Right atrium auricular region (tissue), 2 donors: ENCODE results near the gene ARHGEF11. TPM values are rescaled to one million over a fixed set of nuclear protein-coding genes. Genes with fewer than 3 reads are reported as not detected.

ENCODE experiments used
- DNase-seq: peaks from one replicate; pipeline ENCODE4 v3.0.0-alpha.2; 2019; ENCODE audit warnings: low spot score
- H3K27ac ChIP-seq, 2 donors: fragments of 200-600 bp; sonication (generic); 1 replicate in 1 of 2; 2 replicates in 1 of 2; pipeline ENCODE4 v1.5.1; 2016 to 2019
- H3K27me3 ChIP-seq, 2 donors: fragments of 200-600 bp; sonication (generic); one replicate each; pipeline versions ENCODE4 v1.5.1 to v1.6.0; 2017 to 2019
- H3K36me3 ChIP-seq: fragments of 200-600 bp; sonication (generic); one replicate; pipeline ENCODE4 v1.5.1; 2016
- H3K4me1 ChIP-seq, 2 donors: fragments of 200-600 bp; sonication (generic); one replicate each; pipeline versions ENCODE4 v1.5.1 to v1.6.0; 2017 to 2019
- H3K4me3 ChIP-seq, 2 donors: fragments of 200-600 bp; sonication (generic); 1 replicate in 1 of 2; 2 replicates in 1 of 2; pipeline ENCODE4 v1.5.1; 2017 to 2019; ENCODE audit warnings: mild to moderate bottlenecking in 1 of 2, moderate library complexity in 1 of 2
- H3K9me3 ChIP-seq, 2 donors: fragments of 200-600 bp; sonication (generic); one replicate each; pipeline ENCODE4 v1.5.1; 2019
- CTCF ChIP-seq, 2 donors: fragments of 200-600 bp; sonication (generic); IDR thresholded peaks; one replicate each; pipeline ENCODE4 v1.5.1; 2019; ENCODE audit warnings: antibody characterized with exemption in 2 of 2
- total RNA-seq, 2 donors: library from RNA; depleted of rRNA; stranded (reverse); fragments of >200 nt; gene quantifications; one replicate each; pipeline ENCODE4 v1.1.0, GENCODE V29; 2016

ARHGEF11 gene
- total RNA-seq, 2 donors from 2014 or later = 26.6 to 33.5 TPM

GRCh38 chr1:156948708-156949107 is 96.8 kb downstream of the ARHGEF11 start:
- Histone ChIP-seq H3K9me3 (no peaks in the 10 kb centered on the region), H3K27me3 (no peaks in the 10 kb centered on the region), H3K27ac (no peak overlapping the region), H3K4me3 (no peak overlapping the region), H3K4me1 (no peaks in the 10 kb centered on the region), H3K36me3 (peaks cover 82% of the 10 kb centered on the region)
- no peak for TF ChIP-seq CTCF (IDR thresholded peaks at IDR 0.05)
- no peak for DNase-seq

DNA sequence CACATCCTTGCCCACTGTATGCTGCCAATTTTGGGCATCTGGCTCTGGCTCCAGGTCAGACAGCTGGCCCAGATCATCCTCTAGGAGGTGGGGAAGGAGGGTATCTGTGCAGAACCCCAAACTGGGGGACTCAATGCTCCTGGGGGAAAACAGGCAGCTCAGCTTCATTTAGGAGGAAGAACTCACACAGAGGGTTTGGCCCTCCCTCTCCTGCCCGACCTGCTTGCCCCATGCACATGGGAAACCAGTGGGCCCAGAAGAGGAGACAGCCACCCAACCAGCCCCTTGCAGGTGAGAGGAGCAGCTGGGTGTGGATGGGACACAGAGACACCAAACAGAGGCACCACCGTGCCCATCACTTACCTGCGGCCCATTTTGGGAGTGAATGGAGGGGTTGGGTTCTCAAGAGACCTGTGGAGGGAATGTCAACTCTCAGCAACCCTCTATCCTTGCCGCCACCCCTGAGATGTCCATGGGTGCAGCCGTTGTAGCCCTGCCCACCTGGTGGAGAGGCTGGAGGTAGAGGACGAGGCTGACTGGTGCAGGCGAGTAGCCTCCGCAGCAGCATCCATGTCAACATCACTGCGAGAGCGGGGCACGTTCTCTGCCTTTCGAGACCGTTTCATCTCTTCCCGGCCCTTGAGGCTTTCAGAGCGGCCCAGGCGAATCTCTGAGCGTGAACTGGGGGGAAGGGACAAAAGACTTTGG is 97.6 kb downstream of the ARHGEF11 start:
- Histone ChIP-seq H3K9me3 (no peaks in the 10 kb centered on the region), H3K27ac (no peak overlapping the region), H3K4me3 (no peak overlapping the region), H3K4me1 (no peaks in the 10 kb centered on the region), H3K36me3 (peaks cover 87% of the 10 kb centered on the region), H3K27me3 (no peaks in the 10 kb centered on the region)
- DNase-seq = no peak
- no peak for TF ChIP-seq CTCF (IDR thresholded peaks at IDR 0.05)

DNA sequence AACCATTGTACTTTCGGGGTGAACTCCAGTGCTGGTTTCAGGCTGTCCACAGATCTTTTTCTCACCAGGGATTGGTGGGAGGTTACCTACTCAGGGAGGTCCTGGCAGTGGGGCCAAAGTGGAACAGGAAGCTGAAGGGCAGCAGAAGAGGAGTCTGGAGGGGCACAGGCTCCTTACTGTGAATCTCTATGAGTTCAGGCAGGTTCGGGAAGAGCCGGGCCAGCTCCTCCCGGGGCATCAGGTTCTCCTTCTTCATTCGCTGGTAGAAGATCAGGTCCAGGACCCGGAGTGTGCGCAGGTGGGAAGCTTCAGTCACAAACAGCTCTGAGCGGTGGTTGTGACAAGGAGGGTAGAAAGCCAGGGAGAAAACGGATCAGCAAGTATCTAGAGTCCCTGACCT is 98.4 kb downstream of the ARHGEF11 start:
- H3K36me3 ChIP-seq = peaks cover 95% of the 10 kb centered on the region
- no peak for DNase-seq

GRCh38 chr1:156945881-156946661 is 99.5 kb downstream of the ARHGEF11 start:
- Histone ChIP-seq H3K27me3 (no peaks in the 10 kb centered on the region), H3K27ac (no peak overlapping the region), H3K9me3 (no peaks in the 10 kb centered on the region), H3K4me3 (no peak overlapping the region), H3K36me3 (peaks cover 95% of the 10 kb centered on the region), H3K4me1 (no peaks in the 10 kb centered on the region)
- DNase-seq = no peak
- TF ChIP-seq CTCF (IDR thresholded peaks at IDR 0.05) = no peak

More for the DNA sequence above, 98.4 kb downstream of the ARHGEF11 start:
- Histone ChIP-seq H3K27ac (no peak overlapping the region), H3K27me3 (no peaks in the 10 kb centered on the region), H3K9me3 (no peaks in the 10 kb centered on the region), H3K4me1 (no peaks in the 10 kb centered on the region), H3K4me3 (no peak overlapping the region)
- TF ChIP-seq CTCF (IDR thresholded peaks at IDR 0.05) = no peak

GRCh38 chr1:156944848-156945247 is 100.7 kb downstream of the ARHGEF11 start:
- no peak overlapping the region for H3K27ac ChIP-seq
- peaks cover 92% of the 10 kb centered on the region for H3K36me3 ChIP-seq
- no peaks in the 10 kb centered on the region for H3K9me3 ChIP-seq
- DNase-seq = no peak
- no peaks in the 10 kb centered on the region for H3K4me1 ChIP-seq
- H3K4me3 ChIP-seq = no peak overlapping the region
- H3K27me3 ChIP-seq = no peaks in the 10 kb centered on the region
- TF ChIP-seq CTCF (IDR thresholded peaks at IDR 0.05) = no peak
